Measurements from ENCODE around the gene LAMB2.
A peak's percentile ranks its signal among the peaks of the same experiment; 100 is the strongest.

Gene LAMB2

DNA sequence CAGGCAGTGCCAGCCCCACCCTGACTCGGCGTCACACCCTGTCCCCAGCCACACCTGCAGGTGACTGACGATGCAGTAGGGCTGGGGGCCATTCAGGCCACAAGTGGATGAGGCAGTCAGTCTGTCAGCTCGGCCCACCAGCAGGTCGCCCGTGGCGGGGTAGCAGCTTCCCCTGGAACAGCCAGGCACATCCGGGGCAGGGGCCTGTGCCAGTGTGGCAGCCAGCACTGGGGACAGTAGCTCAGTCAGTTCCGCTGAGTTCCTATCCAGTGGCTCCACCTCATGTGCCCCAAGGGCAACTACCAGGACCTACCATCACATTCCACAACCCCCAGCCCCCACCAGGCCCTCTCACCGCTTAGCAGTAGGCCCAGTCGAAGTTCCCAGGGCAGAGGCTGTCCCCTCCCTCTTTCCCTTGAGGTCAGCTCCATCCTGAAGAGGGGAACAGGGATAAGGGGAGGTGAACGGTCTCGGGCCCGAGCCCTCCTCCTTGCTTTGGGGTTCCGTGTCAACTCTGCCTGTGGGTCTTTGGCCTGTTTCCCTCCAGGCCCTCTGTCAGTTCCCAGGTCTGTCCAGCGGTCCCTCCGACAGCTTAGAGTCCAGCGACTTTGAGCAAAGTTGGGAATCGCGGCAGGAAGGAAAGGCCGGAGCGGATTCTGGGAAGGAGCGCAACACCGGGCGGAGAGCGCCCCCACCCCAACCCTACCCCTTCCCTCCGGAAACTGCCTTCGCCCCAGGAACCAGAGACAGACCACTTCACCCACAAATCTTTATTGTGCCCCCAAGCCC, at the start of gene LAMB2:
TSS of gene LAMB2 (minus strand) at position 614 of the 789 bp plus-strand sequence. CDS start at position 431, 183 bp downstream.
- DNase-seq: no peak

DNA sequence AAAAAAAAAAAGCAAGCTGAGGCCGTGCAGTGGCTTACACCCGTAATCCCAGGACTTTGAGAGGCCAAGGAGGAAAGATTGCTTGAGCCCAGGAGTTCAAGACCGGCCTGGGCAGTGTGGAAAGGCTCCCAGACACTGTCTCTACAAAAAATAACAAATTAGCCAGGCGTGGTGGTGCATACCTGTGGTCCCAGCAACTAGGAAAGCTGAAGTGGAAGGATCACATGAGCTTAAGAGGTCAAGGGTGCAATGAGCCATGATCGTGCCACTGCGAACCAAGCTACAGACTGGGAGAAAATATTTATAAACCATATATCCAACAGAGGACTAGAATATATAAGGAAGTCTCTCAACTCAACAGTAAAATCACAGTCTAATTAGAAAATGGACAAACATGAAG, 48.5 kb upstream of the LAMB2 start:
- DNase-seq: no peak

- no peak for DNase-seq
Measured at GRCh38 chr3:49180116-49180515, 47.3 kb upstream of the LAMB2 start.

- DNase-seq: no peak
Measured at GRCh38 chr3:49177073-49177472, 44.2 kb upstream of the LAMB2 start.

- no peak for DNase-seq
Measured at GRCh38 chr3:49175530-49175929, 42.7 kb upstream of the LAMB2 start.

GRCh38 chr3:49174397-49174985, 41.6 kb upstream of the LAMB2 start:
- DNase-seq: no peak

DNA sequence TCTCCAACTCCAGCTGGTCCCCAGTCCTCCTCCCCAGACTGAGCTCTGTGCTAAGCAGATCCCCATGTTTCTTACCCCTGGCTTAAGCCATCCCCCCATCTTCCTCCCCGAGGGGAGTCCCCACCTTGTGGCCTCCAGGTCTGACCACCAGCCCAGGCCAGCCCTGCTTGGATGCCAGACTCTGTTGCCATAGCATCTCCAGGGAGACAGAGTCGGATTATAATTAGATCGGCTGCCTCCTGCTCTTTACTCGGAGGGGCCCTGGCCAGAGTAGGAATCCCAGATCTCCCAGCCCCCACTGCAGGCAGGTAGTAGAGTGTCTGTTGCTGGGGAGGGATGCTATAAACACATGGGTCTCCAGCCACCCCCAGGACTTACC, 40.9 kb upstream of the LAMB2 start:
- DNase-seq: no peak

DNA sequence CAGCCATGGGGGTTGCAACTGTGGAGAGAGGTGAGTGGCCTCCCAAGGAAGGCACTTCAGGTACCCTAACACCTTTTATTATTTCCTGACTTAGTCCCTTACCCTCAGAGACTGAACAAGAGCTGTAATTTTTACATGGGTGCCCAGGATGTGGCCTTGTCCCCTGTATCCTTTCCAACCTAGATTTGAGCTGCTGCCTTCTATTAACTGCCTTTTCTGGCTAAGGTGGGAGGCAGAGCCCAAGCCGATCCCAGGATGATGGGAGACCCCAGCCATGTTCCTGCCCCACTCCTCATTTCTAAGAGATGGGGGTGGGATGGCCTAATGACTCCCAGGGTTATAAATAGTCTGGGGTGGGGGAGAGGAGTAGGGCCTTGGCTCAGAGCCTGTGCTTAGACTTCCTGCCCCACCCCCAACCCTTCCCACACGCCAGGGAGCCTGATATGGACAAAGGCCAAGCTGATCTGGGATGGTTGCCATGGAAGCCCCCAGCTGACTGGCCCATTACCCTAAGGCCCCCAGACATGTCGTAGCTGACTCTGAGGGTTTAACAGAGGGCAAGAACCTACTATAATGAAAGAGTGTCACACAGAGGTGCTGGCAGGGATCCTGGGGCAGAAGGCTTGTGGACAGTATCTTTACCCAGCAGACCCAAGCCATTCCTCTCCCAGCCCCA, 40.4 kb upstream of the LAMB2 start:
- DNase-seq: no peak

DNA sequence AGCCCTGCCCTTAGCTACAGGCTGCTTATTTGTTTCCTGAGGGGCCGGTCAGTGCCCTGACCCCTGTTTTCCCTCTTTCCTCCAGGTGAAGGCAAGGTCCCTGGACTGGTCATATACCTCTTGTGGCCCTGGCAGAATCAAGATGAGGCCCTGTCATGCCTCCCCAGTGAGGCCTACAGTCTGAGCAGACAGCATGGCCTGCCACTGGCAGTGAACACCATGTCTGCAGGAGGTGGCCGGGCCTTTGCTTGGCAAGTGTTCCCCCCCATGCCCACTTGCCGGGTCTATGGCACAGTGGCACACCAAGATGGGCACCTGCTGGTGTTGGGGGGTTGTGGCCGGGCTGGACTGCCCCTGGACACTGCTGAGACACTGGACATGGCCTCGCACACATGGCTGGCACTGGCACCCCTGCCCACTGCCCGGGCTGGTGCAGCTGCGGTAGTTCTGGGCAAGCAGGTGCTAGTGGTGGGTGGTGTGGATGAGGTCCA, 39.7 kb upstream of the LAMB2 start:
- DNase-seq: no peak

DNA sequence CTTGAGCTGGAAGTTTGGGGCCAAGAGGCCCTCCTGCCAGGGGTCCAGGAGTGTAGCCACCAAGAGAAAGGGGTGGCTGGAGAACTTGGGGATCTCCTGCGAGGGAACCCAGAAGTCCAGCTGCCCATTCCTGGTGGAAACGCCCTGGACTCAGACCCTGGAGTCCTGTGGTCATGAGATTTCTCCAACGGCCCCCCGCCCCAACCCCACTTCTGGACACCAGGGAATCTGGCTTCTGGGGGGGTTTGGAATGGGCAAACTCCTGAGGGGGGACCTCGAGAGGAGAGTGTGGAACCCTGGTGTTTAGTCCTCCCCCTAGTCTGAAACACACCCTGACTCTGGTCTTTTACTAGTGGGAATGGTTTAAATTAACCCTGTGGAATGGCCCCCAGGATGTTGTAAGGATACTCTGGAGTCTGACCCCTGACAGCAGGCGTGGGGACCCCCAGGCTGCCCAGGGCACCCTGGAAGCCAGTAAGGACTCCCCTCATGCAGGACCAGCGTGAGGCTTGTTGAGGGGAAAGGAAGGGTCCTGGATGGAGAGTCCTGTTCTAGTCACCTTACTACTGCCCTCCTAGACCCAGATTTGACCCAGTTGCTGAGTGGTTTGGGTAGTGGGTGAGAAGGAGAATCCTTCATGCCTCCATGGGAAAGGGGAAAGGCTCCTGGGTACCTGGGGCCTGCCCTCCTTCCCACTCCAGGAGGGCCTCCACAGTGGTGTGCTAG, 39.1 kb upstream of the LAMB2 start:
- DNase-seq: no peak

DNA sequence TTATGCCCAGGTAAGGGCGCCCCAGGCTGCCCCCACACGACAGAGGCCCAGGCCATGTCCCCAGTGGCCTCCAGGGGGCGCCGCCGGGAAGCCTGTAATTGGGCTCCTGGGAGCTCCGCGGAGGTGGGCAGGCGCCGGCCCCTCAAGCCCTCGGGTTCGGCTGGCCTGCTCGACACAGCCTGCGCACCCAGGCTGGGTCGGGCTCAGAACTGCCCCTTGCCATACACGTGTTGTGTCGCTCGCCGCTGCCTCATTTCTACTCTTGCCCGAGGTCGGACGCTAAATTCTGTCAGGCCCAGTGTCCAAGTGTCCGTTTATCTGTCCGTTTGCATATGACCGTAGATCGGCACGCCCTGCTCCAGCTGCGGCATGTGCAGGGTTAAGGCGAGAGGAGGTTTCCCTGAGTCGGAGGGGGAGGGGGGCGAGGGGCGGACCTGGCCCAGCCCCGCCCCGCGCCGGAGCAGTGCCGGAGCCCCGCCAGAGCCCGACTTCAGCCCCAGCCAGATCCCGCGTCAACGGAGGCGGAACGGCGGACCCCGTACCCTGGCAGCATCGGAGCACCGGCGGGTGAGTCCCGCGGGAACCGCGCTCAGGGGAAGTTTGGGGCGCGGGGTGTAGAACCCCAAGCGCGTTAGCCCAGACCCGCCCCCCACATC, 38.4 kb upstream of the LAMB2 start, which contains the start of gene KLHDC8B:
TSS of gene KLHDC8B (plus strand) at position 480 of the 656 bp plus-strand sequence. CDS start 1,172 bp downstream, outside the sequence.
- DNase-seq: peak; percentile 80

DNA sequence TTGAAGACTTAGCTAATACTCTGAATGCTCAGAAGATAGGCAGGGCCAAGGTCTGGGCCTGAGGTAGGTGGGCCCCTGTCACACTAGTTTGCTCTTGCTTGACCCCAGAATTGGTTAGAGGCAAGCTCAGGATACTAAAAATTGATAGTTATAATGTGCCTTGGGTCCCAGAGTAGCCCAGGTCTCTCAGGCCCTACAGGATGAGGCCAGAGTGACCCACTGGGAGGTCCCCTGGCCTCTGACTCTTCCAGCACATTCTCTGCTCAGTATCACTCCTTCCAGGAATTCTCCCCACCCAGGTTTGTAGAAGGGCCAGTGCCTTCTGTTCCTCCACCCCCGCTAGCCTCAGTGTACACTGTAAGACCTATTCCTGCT, 37.9 kb upstream of the LAMB2 start:
- DNase-seq: no peak

DNA sequence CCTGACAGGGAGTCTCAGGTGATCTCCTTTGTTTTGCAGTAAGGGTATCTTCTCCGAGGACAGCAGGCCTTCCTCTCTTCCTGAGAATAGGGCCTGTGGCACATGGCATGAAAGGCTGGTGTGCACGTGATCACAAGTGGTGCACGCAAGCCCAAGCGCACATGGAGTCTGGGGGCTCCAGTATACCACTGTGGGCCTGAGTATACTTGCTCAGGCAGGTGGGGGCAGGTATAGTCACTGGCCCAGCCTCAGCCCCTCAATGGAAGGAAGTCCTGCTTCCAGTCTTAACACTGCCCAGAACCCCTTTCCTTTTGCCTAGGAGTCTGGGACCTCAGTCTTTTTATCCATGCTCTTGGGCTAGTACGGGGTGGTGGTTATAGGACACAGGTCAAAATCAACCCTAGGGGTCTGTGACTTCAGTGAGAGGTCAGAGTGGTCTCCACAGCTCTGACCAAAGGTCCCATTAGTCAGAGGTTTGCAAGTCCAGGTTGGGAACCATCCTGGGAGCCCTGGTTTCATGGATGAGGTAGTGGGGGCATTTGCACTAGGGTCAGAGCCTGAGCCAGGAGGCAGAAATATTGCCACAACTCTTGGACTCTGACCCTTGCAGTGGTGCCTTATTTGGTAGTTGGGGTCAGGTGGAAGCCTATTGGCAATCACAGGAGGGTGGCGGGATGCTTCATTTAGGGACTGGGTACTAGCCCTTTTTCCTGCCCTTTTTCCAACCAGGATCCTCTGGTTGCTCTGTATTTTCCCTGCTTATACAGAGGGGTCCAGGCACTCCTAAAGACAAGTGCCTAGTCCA, 34.1 kb upstream of the LAMB2 start:
- DNase-seq: no peak

DNA sequence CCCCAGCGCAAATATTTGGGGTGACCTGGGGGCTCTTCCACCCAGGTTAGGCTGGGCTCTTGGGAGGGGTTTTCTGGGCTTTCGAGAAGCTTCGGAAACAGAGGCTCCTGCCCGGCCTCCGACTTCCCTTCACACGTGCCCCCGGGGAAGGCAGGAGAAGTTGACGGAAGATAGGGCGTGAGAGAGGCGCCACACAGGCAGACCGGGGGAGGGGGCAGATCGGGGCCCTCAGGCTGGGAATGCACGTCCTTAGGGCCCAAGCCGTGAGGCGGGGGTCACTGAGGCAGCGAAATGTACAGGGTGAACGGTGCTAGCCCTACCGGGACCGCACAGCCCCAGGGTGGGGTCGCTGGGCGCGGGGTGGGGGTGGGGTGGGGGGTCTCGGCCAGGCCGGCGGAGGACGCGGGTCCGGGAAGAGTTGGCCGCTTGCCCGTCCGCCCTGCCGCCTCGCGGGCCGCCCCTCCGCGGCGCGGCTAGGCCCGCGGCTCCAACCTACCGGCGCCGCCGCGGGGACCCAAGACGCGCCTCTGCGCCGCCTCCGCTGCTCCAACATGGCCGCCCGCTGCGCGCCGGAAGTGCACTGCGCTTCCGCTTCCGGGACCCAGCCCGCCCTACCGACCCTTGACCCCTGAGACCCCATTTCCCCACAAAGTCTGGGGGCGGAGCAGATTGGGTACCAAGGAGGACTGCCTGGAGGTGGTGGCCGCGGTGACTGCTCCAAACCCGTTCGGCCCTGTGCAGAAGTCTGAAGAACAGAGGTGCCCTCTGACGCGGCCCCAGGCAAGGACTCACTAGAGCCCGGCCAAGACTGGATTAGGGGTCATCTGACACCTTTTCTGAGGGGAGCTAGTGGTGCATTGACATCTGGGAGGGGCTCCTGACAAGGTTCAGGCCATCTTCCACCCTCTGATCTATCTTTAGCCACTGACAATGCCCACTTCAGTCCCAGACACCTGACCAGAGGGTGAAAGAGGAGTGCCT, 33.2 kb upstream of the LAMB2 start, which contains the start of gene CCDC71:
TSS of gene CCDC71 (minus strand) at position 561 of the 981 bp plus-strand sequence. CDS start 2,123 bp downstream, outside the sequence.
- DNase-seq: peak; percentile 84

- DNase-seq: no peak
Measured at GRCh38 chr3:49164983-49165720, 32.3 kb upstream of the LAMB2 start.

DNA sequence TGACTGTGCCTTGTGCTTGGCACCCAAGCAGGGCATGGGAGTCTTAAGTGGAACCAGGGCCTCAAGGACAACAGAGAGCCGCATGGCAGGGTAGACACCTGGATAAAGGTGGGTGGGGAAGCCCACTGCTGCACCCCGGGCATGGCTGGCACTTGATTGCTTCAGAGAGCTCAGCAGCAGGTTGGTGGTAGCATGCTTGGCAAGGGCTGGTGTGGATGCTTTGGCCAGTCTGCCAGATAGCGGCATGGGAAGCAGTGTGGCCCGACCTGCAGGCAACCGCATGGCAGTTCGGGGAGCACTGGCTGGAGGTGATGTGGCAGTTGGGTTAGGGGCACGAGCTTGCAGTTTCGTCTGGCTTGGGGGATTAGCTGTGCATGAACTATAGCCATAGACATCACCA, 30.8 kb upstream of the LAMB2 start:
- DNase-seq: no peak

DNA sequence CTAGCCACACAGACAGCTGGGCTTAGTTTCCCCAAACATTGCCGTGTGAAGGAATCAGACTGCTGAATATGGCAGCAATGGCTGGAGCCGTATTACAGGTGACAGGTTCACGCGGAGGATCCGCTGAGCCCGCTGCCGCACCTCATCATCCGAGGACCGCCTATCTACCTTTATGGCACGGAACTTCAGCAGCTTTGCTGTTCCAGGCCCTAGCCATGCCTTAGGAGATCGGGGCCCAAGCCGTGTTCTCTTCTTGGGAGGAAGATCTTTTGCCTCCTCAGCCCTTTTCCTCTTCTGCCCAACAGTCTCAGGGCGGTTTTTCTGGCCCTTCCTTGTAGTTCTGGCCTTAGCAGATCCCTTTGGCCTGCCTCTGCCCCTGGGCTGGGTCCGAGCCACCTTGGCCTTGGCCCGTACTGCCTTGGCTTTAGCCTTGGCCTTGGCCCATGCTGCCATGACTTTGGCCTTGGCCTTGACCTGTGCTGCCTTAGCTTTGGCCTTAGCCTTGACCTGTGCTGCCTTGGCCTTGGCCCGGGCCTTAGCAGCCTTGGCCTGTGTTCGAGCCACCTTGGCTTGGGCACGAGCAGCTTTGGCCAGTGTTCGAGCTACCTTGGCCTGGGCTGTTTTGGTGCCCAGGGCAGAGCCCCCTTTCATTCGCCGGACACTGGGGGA, 30.0 kb upstream of the LAMB2 start:
- DNase-seq: no peak

- DNase-seq: no peak
Measured at GRCh38 chr3:49161808-49162530, 29.1 kb upstream of the LAMB2 start.
